HG03469 (cell line): ENCODE data around the gene SLC4A2.

Source experiments
- ATAC-seq: cut with Tn5 transposase; IDR thresholded peaks from one replicate; pipeline ENCODE4 v1.9.1; 2021; ENCODE audit warnings: mild to moderate bottlenecking, moderate library complexity, moderate number of reproducible peaks; ENCODE audit not compliant: unreplicated experiment

The SLC4A2 gene

GRCh38 chr7:151076863-151077704 lies 17.7 kb downstream of the SLC4A2 start:
- ATAC-seq, result no peak

- ATAC-seq, result no peak
These were observed 18.4 kb downstream of the SLC4A2 start for GRCh38 chr7:151077705-151078232.

GRCh38 chr7:151078233-151079040 lies 19.0 kb downstream of the SLC4A2 start:
- no peak for ATAC-seq

- ATAC-seq, result no peak
These were observed 20.0 kb downstream of the SLC4A2 start for GRCh38 chr7:151079199-151079910.

- no peak for ATAC-seq
These were observed 20.7 kb downstream of the SLC4A2 start for GRCh38 chr7:151080067-151080521.

GRCh38 chr7:151080522-151081169 lies 21.3 kb downstream of the SLC4A2 start, which contains the start of gene FASTK:
TSS of gene FASTK (minus strand) at chr7:151080809. CDS start at chr7:151080766, 43 bp downstream.
- ATAC-seq, result peak; percentile 60

- no peak for ATAC-seq
These were observed 22.0 kb downstream of the SLC4A2 start for GRCh38 chr7:151081170-151082101.

- ATAC-seq, result no peak
These were observed 23.0 kb downstream of the SLC4A2 start for GRCh38 chr7:151082141-151083070.

- ATAC-seq, result peak; percentile 33
These were observed 23.9 kb downstream of the SLC4A2 start, which contains the start of gene TMUB1 for GRCh38 chr7:151083071-151083823. TSS of gene TMUB1 (minus strand) at chr7:151083493. CDS start at chr7:151082563, 930 bp downstream.

- ATAC-seq, result no peak
These were observed 24.4 kb downstream of the SLC4A2 start for GRCh38 chr7:151083824-151084160.

GRCh38 chr7:151085329-151085690 lies 25.9 kb downstream of the SLC4A2 start:
- no peak for ATAC-seq

GRCh38 chr7:151085691-151086620 lies 26.6 kb downstream of the SLC4A2 start, which contains the start of gene AGAP3:
TSS of gene AGAP3 (plus strand) at chr7:151086475. CDS start at chr7:151086742, 267 bp downstream.
- ATAC-seq, result no peak

GRCh38 chr7:151086802-151087244 lies 27.4 kb downstream of the SLC4A2 start:
- no peak for ATAC-seq

- no peak for ATAC-seq
These were observed 28.0 kb downstream of the SLC4A2 start for GRCh38 chr7:151087245-151088018.
